ENCODE results near the gene NOS2. TPM values are rescaled to one million over a fixed set of nuclear protein-coding genes. Genes with fewer than 3 reads are reported as not detected.

Gene NOS2
- total RNA-seq, 2 donors from 2014 or later, result 0.11 to 0.20 TPM

DNA sequence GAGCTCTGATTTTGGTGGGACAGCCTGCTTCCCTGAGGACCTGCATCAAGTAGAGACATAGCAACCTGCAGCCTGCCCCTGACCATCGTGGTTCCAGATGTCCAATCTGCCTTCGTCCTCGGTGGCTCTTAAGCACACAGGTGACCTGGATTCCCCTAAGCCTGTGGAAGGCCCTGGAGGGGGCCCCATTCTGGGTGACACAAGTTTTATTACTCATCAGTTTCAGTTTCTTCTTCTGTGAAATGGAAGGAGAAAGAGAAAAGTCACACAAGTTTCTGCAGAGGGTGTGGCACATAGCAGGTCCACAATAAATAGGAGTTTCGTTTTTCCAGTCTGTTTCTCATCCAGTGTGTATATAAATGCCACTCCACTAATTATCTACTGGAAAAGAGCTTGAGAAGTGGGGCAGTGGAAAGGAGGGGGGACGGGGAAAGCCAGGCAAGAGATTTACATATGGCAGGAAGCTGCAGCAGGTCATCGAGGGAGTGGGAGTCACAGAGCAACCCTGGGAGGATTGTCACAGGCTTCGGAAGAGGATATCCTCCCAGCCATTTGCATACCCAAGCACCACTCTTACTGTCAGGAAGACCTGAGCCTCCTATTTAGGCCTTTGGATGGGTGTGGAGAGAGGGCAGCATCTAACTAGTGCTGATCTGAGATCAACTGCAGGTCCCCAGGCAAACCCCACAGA, 10.0 kb upstream of the NOS2 start:
- DNase-seq (ENCODE audit: low spot score), result no peak
- H3K27me3 ChIP-seq, result no peaks in the 10 kb centered on the region
- peaks cover 0 to 11% of the 10 kb centered on the region in 2 donors for H3K4me1 ChIP-seq
- H3K36me3 ChIP-seq, result no peaks in the 10 kb centered on the region
- H3K9me3 ChIP-seq, result peaks cover 0 to 3% of the 10 kb centered on the region in 2 donors
- H3K27ac ChIP-seq, result no peak overlapping the region
- TF ChIP-seq, protein P1, sequence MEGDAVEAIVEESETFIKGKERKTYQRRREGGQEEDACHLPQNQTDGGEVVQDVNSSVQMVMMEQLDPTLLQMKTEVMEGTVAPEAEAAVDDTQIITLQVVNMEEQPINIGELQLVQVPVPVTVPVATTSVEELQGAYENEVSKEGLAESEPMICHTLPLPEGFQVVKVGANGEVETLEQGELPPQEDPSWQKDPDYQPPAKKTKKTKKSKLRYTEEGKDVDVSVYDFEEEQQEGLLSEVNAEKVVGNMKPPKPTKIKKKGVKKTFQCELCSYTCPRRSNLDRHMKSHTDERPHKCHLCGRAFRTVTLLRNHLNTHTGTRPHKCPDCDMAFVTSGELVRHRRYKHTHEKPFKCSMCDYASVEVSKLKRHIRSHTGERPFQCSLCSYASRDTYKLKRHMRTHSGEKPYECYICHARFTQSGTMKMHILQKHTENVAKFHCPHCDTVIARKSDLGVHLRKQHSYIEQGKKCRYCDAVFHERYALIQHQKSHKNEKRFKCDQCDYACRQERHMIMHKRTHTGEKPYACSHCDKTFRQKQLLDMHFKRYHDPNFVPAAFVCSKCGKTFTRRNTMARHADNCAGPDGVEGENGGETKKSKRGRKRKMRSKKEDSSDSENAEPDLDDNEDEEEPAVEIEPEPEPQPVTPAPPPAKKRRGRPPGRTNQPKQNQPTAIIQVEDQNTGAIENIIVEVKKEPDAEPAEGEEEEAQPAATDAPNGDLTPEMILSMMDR (IDR thresholded peaks at IDR 0.05), result no peak
- no peak overlapping the region for H3K4me3 ChIP-seq

DNA sequence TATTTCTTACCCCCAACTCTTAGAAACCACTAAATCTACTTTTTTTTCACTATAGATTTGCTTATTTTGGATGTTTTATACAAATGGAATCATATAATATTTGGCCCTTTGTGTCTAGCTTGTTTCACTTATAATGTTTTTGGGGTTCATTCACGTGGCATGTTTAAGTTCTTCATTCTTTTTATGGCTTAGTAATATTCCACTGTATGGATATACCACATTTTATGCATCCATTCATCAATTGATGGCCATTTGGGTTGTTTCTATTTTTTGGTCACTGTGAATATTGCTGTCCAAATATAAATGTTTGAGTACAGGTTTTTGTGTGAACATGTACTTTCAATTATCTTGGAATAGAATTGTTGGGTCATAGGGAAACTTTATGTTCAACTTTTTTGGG, 9.2 kb upstream of the NOS2 start:
- DNase-seq (ENCODE audit: low spot score), result no peak
- H3K4me1 ChIP-seq, result peaks cover 0 to 11% of the 10 kb centered on the region in 2 donors
- H3K27me3 ChIP-seq, result no peaks in the 10 kb centered on the region
- no peaks in the 10 kb centered on the region for H3K36me3 ChIP-seq
- no peak overlapping the region for H3K27ac ChIP-seq
- H3K4me3 ChIP-seq, result no peak overlapping the region
- TF ChIP-seq, protein P1 (IDR thresholded peaks at IDR 0.05), result no peak
- H3K9me3 ChIP-seq, result peaks cover 0 to 3% of the 10 kb centered on the region in 2 donors

DNA sequence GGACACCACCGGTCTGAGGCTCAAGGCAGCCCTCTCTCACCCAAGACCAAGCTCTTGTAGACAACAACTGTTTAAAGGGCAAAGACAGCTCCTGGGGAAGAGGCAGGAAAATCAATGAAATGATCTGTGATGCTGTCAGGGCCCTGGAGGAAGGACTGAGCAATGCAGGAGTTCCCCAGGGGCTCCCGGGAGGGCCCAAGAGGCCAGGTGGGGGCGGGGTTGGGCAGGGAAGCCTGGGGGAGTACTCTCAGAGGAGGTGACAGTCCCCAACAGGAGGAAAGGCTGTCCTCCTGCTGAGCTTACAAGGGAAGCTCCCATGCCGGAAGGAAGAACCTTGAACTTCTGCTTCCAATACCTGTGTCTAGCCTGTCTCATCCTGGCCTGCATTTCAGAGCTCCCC, 8.3 kb upstream of the NOS2 start:
- Histone ChIP-seq H3K4me1 (peaks cover 0 to 11% of the 10 kb centered on the region in 2 donors), H3K27ac (no peak overlapping the region), H3K4me3 (no peak overlapping the region), H3K36me3 (no peaks in the 10 kb centered on the region), H3K9me3 (peaks cover 0 to 3% of the 10 kb centered on the region in 2 donors), H3K27me3 (no peaks in the 10 kb centered on the region)
- TF ChIP-seq, protein P1 (IDR thresholded peaks at IDR 0.05), result no peak
- DNase-seq (ENCODE audit: low spot score), result no peak

DNA sequence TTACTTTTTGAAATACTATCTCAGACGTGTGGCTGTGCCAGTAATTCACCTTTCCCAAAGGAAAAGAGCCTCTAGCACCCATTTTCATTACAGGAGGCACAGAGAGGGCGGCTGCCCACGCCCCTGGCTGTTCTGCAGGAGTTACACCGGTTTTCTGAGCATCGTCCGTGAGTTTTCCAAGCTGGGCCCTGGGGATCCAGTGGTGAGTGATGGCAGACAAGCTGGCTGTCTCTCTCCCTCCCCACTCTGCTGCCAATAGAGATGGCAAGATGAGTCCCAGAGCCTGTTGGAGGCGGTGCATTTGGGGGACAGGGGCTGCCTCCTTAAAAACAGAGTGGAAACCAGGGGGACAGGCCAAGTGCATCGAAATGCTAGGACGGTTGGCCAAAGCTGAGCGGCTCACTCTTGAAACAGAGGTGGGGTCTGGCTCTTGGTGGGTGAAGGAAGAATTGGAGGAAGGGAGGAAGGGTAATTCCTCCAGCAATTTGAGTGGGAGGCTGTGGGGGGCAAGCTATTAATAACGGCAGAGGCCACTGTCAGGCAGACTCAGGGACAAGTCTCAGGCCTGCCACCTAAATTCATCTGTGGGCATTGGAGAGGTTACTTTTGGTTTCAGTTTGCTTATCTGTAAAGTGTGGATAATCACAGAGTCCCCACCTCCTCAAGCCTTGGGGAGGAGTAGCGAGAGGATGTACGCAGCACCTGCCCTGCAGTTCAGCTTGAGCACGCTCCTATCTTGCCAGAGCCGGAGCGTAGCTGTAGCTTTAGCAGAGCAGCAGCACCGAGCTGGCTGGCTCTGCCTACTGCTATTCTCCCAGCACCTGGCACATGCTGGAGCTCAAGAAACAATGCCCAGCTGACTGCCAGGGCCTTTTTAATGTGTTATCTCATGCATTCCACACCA, 7.5 kb upstream of the NOS2 start:
- Histone ChIP-seq H3K4me3 (no peak overlapping the region), H3K36me3 (no peaks in the 10 kb centered on the region), H3K27ac (no peak overlapping the region), H3K4me1 (peaks cover 0 to 11% of the 10 kb centered on the region in 2 donors), H3K9me3 (peaks cover 0 to 3% of the 10 kb centered on the region in 2 donors), H3K27me3 (no peaks in the 10 kb centered on the region)
- no peak for DNase-seq (ENCODE audit: low spot score)
- TF ChIP-seq, protein P1 (IDR thresholded peaks at IDR 0.05), result no peak

DNA sequence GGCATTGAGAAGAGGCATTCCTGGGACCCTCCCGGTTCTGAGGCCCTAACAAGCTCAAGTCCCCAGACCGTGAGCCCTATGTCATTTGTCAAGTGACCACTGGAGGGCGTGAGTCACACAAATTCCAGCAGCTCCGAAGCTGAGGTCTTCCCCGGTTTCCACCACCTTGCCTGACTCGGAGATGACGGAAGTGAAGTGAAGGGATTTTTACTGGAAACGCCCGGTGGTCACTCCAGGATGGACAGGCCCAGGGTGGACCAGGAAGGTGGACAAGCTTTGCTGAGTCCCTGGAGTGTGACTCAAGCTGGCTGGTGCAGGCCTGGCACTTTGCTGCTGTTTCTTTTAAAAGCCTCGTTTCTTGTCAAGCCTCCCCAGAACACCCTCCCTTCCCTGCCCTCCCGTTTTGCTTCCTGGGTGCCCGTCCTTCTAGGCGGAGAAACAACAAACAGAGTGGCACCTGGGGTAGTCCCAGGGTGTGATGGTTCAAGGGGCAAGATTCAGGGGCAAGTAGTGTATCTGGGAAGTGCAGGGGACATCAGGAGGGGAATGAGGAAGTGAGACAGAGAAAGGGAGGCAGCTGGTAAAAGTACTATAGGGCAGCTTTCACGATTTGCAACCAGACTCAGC, 5.3 kb upstream of the NOS2 start:
- peak; percentile 92 for DNase-seq (ENCODE audit: low spot score)
- Histone ChIP-seq H3K27ac (peak overlapping the region in 1 of 2 donors; percentile 32), H3K9me3 (peaks cover 0 to 3% of the 10 kb centered on the region in 2 donors), H3K27me3 (no peaks in the 10 kb centered on the region), H3K4me3 (peak overlapping the region; percentile 15 to 39), H3K36me3 (no peaks in the 10 kb centered on the region), H3K4me1 (peaks cover 0 to 11% of the 10 kb centered on the region in 2 donors)
- TF ChIP-seq, protein P1 (IDR thresholded peaks at IDR 0.05), result peak; percentile 63 to 90
